Sigmoid colon (tissue), 4 donors: ENCODE measurements around the gene SLC6A15.

Source experiments
- CTCF ChIP-seq, 4 experiments: fragments of 450-650 bp in 3 of 4; fragments of 200-600 bp in 1 of 4; IDR thresholded peaks; one replicate each; pipeline ENCODE4 v1.5.1; 2016 to 2019; ENCODE audit warnings: antibody characterized with exemption in 4 of 4, mild to moderate bottlenecking in 3 of 4, moderate library complexity in 2 of 4
- EP300 ChIP-seq, 4 donors: sonication (generic); formaldehyde crosslinking; IDR thresholded peaks; one replicate each; pipeline ENCODE4 v1.6.1; 2017; ENCODE audit warnings: antibody characterized with exemption in 4 of 4
- POLR2A ChIP-seq, 2 donors: fragments of 450-650 bp; IDR thresholded peaks; one replicate each; pipeline ENCODE4 v1.6.1; 2016; ENCODE audit warnings: antibody characterized with exemption in 2 of 2, mild to moderate bottlenecking in 2 of 2, moderate library complexity in 2 of 2
- POLR2AphosphoS5 ChIP-seq, 4 donors: sonication (generic); formaldehyde crosslinking; IDR thresholded peaks; one replicate each; pipeline ENCODE4 v1.6.1; 2017; ENCODE audit warnings: antibody characterized with exemption in 4 of 4

- no peak for TF ChIP-seq POLR2A (IDR thresholded peaks at IDR 0.05)
- TF ChIP-seq CTCF (IDR thresholded peaks at IDR 0.05), result no peak
- TF ChIP-seq POLR2AphosphoS5 (IDR thresholded peaks at IDR 0.05), result no peak
- TF ChIP-seq EP300 (IDR thresholded peaks at IDR 0.05), result no peak
Observed at GRCh38 chr12:84811291-84811690, 101.3 kb downstream of the SLC6A15 start.
